ENCODE results near the gene C2orf78. TPM values are rescaled to one million over a fixed set of nuclear protein-coding genes. Genes with fewer than 3 reads are reported as not detected.

C2orf78 gene
- total and polyA plus RNA-seq, 10 donors = not detected

- Histone ChIP-seq H3K9me3 (no peaks in the 10 kb centered on the region), H3K27me3 (replicated peaks in 1 of 7) (no peaks in the 10 kb centered on the region), H3K4me1 (peaks cover 0 to 2% (median 0%) of the 10 kb centered on the region in 6 donors), H3K36me3 (peaks cover 4 to 100% (median 93%) of the 10 kb centered on the region in 6 donors), H3K27ac (no peak overlapping the region), H3K4me3 (no peak overlapping the region)
- intact Hi-C loops (cut with DNase I; ENCODE audit: low total_unique reads) = no loop called here
- WGBS, 5 donors = 85 to 100% (median 98%) methylated on average over 1 of the region's 1 CpG
- TF ChIP-seq CTCF (IDR thresholded peaks at IDR 0.05 in 8 of 11, conservative IDR thresholded peaks at IDR 0.05 in 3 of 11) = no peak
- TF ChIP-seq POLR2A (IDR thresholded peaks at IDR 0.05) = no peak
- no peak for DNase-seq
These were observed 19.0 kb upstream of the C2orf78 start for GRCh38 chr2:73764945-73765344.

DNA sequence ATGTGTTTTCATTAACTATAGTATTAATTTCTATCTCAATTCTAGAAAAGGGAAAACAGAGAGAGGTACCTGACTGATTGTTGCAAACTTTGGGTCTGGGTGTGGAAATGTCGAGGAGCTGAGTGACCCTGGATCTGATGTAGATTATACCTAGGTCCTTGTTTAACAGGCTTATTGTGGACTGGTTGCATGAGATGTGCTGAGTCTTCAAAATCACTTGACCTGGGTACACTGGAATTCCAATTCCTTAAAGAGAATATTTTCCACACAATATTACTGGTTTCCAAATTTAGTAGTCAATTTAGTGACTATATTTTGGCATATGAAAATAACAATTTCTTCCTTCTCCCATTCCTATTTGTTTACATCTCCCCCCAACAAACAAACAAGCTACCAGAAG is 17.6 kb upstream of the C2orf78 start:
- no peaks in the 10 kb centered on the region for H3K9me3 ChIP-seq
- H3K36me3 ChIP-seq = peaks cover 4 to 100% (median 90%) of the 10 kb centered on the region in 6 donors
- H3K27me3 ChIP-seq (replicated peaks in 1 of 7) = no peaks in the 10 kb centered on the region
- TF ChIP-seq POLR2AphosphoS5 (IDR thresholded peaks at IDR 0.05) = no peak
- no peak for TF ChIP-seq POLR2A (IDR thresholded peaks at IDR 0.05)
- no peak overlapping the region for H3K4me3 ChIP-seq
- no peak for DNase-seq
- intact Hi-C loops (cut with DNase I; ENCODE audit: low total_unique reads) = no loop called here
- WGBS, 5 donors = 93 to 100% (median 97%) methylated on average over 1 of the region's 1 CpG
- no peaks in the 10 kb centered on the region for H3K4me1 ChIP-seq
- H3K27ac ChIP-seq = no peak overlapping the region

DNA sequence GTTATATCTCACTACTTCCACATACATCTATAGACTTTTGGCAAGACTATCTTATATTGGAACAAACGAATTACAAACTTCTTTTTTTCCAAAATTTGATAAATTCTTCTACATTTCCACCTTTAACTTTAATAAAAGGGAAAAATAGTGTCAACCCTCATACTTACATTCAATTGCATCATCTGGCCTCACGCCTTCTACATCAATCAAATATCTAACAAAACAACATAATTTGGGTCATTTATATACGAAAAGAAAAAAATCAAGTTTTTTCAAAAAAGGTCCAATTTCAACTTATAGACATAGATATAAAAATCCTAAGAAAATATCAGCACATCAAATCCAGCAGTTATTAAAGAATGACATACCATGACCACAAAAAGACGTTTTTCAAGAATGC is 17.0 kb upstream of the C2orf78 start:
- Histone ChIP-seq H3K4me1 (no peaks in the 10 kb centered on the region), H3K27me3 (replicated peaks in 1 of 7) (no peaks in the 10 kb centered on the region), H3K36me3 (peaks cover 4 to 100% (median 89%) of the 10 kb centered on the region in 6 donors), H3K4me3 (no peak overlapping the region), H3K27ac (no peak overlapping the region), H3K9me3 (no peaks in the 10 kb centered on the region)
- DNase-seq = no peak
- WGBS, 5 donors = 93 to 96% (median 94%) methylated on average over 4 of the region's 4 CpGs
- TF ChIP-seq POLR2AphosphoS5 (IDR thresholded peaks at IDR 0.05) (no peak), POLR2A (IDR thresholded peaks at IDR 0.05) (no peak), CTCF (IDR thresholded peaks at IDR 0.05 in 8 of 11, conservative IDR thresholded peaks at IDR 0.05 in 3 of 11) (no peak)
- intact Hi-C loops (cut with DNase I; ENCODE audit: low total_unique reads) = no loop called here

GRCh38 chr2:73770725-73771124 is 13.3 kb upstream of the C2orf78 start:
- no peaks in the 10 kb centered on the region for H3K27me3 ChIP-seq (replicated peaks in 1 of 7)
- TF ChIP-seq POLR2A (IDR thresholded peaks at IDR 0.05) = no peak
- TF ChIP-seq CTCF (IDR thresholded peaks at IDR 0.05 in 8 of 11, conservative IDR thresholded peaks at IDR 0.05 in 3 of 11) = no peak
- no peak for TF ChIP-seq POLR2AphosphoS5 (IDR thresholded peaks at IDR 0.05)
- WGBS, 5 donors = 93 to 97% (median 95%) methylated on average over 3 of the region's 3 CpGs
- H3K36me3 ChIP-seq = peaks cover 2 to 100% (median 85%) of the 10 kb centered on the region in 6 donors
- H3K4me1 ChIP-seq = peaks cover 0 to 17% (median 0%) of the 10 kb centered on the region in 6 donors
- DNase-seq = no peak
- H3K27ac ChIP-seq = no peak overlapping the region
- intact Hi-C loops (cut with DNase I; ENCODE audit: low total_unique reads) = no loop called here
- H3K9me3 ChIP-seq = no peaks in the 10 kb centered on the region
- no peak overlapping the region for H3K4me3 ChIP-seq

DNA sequence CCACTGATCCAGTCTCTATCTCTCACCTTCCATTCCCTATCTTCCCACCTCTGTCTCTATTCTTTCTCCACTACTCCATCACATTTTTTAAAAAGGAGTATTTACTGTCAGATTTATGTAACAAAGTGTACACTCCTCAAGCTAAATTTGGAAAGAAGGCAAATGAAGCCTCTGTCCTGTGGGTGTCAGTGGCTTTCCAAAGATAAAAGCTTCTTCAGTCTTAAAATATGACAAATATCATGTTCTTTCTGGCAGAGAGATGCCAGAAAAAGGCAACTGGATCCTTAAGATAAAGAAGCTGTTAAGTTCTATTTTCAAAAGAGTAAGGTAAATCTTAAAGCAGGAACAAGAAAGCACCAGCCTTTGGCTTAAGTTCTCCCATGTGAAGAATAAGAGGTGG is 11.2 kb upstream of the C2orf78 start:
- Histone ChIP-seq H3K9me3 (no peaks in the 10 kb centered on the region), H3K27ac (no peak overlapping the region), H3K4me3 (no peak overlapping the region), H3K4me1 (peaks cover 0 to 33% (median 11%) of the 10 kb centered on the region in 6 donors), H3K36me3 (peaks cover 0 to 100% (median 83%) of the 10 kb centered on the region in 6 donors), H3K27me3 (replicated peaks in 1 of 7) (no peaks in the 10 kb centered on the region)
- DNase-seq = no peak
- intact Hi-C loops (cut with DNase I; ENCODE audit: low total_unique reads) = no loop called here
- TF ChIP-seq POLR2AphosphoS5 (IDR thresholded peaks at IDR 0.05) (no peak), POLR2A (IDR thresholded peaks at IDR 0.05) (no peak), CTCF (IDR thresholded peaks at IDR 0.05 in 8 of 11, conservative IDR thresholded peaks at IDR 0.05 in 3 of 11) (no peak)
